Transverse colon (tissue), 4 donors: ENCODE results near the gene KDM2B. TPM values are rescaled to one million over a fixed set of nuclear protein-coding genes. Genes with fewer than 3 reads are reported as not detected.

ENCODE experiments used
- DNase-seq: peaks from one replicate; pipeline ENCODE4 v3.0.0-alpha.2; 2019
- H3K27ac ChIP-seq, 4 donors: fragments of 200-600 bp; sonication (generic); 2 replicates each; pipeline ENCODE4 v1.5.1; 2016 to 2018; ENCODE audit warnings: inconsistent platforms in 4 of 4
- H3K27me3 ChIP-seq: fragments of 200-600 bp; sonication (generic); 2 replicates; pipeline ENCODE4 v1.5.1; 2017; ENCODE audit warnings: inconsistent platforms
- H3K36me3 ChIP-seq, 4 donors: fragments of 200-600 bp; sonication (generic); 2 replicates each; pipeline ENCODE4 v1.5.1; 2017 to 2019; ENCODE audit warnings: inconsistent platforms in 4 of 4
- H3K4me1 ChIP-seq, 4 donors: fragments of 200-600 bp; sonication (generic); 2 replicates each; pipeline ENCODE4 v1.5.1; 2017 to 2020; ENCODE audit warnings: inconsistent platforms in 4 of 4
- H3K4me3 ChIP-seq, 4 donors: fragments of 200-600 bp; sonication (generic); 1 replicate in 1 of 4; 2 replicates in 3 of 4; pipeline versions ENCODE4 v1.5.1 to v1.6.1; 2017 to 2019; ENCODE audit warnings: inconsistent platforms in 4 of 4
- H3K9me3 ChIP-seq, 2 donors: fragments of 200-600 bp; sonication (generic); 2 replicates each; pipeline ENCODE4 v1.5.1; 2017 to 2019; ENCODE audit warnings: inconsistent platforms in 2 of 2
- CTCF ChIP-seq, 5 experiments: fragments of 200-600 bp in 3 of 5; fragments of 450-650 bp in 2 of 5; sonication (generic) in 3 of 5; IDR thresholded peaks; 1 replicate in 2 of 5; 2 replicates in 3 of 5; pipeline ENCODE4 v1.5.1; 2016 to 2017; ENCODE audit warnings: antibody characterized with exemption in 5 of 5, inconsistent platforms in 3 of 5, mild to moderate bottlenecking in 2 of 5, moderate library complexity in 1 of 5
- EP300 ChIP-seq: sonication (generic); formaldehyde crosslinking; IDR thresholded peaks from one replicate; pipeline ENCODE4 v1.6.1; 2017; ENCODE audit warnings: antibody characterized with exemption, low read depth
- POLR2A ChIP-seq: fragments of 450-650 bp; IDR thresholded peaks from one replicate; pipeline ENCODE4 v1.6.1; 2016; ENCODE audit warnings: antibody characterized with exemption, mild to moderate bottlenecking, moderate library complexity
- POLR2AphosphoS5 ChIP-seq, 3 donors: sonication (generic); formaldehyde crosslinking; IDR thresholded peaks; one replicate each; pipeline ENCODE4 v1.6.1; 2016; ENCODE audit warnings: antibody characterized with exemption in 3 of 3
- WGBS, 2 donors: methylation state at CpG; one replicate each; pipeline ENCODE4 v1.1.5; 2018; ENCODE audit warnings: low coverage in 1 of 2; 5-methylcytosine and 5-hydroxymethylcytosine counted together
- in situ Hi-C, 4 donors: fragments of 200-750 bp; cut with MboI; loops; one replicate each; pipeline versions ENCODE4 v1.15.0 to v1.15.1; 2017; ENCODE audit warnings: low sequenced_read_pairs in 3 of 4, low pct_ligation_motif_present in 1 of 4, low pct_unique_long_range_greater_than_20kb in 1 of 4
- intact Hi-C: fragments of 100-400 bp; cut with DNase I; formaldehyde crosslinking; loops from one replicate; pipeline ENCODE4 v1.15.1; 2023; ENCODE audit warnings: low total_unique reads
- total RNA-seq, 4 donors: library from RNA; depleted of rRNA; stranded (reverse); fragments of >200 nt; gene quantifications; one replicate each; pipeline ENCODE4 v1.1.0, GENCODE V29; 2016

The KDM2B gene
- total RNA-seq, 4 donors from 2014 or later = 7.2 to 39.3 (median 15.2) TPM

- Histone ChIP-seq H3K27ac (peak overlapping the region; percentile 49 to 69 (median 60)), H3K36me3 (no peaks in the 10 kb centered on the region), H3K4me3 (no peak overlapping the region), H3K4me1 (peaks cover 5 to 49% (median 21%) of the 10 kb centered on the region in 4 donors), H3K27me3 (no peaks in the 10 kb centered on the region), H3K9me3 (no peaks in the 10 kb centered on the region)
- in situ Hi-C loops (no loop called here), intact Hi-C loops (no loop called here)
- 60 to 69% methylated on average over 2 to 16 of the region's 16 CpGs for WGBS, 2 donors
- DNase-seq = no peak
- TF ChIP-seq POLR2AphosphoS5 (IDR thresholded peaks at IDR 0.05) (no peak), CTCF (IDR thresholded peaks at IDR 0.05) (no peak), POLR2A (no peak), EP300 (no peak)
These were observed 48.1 kb downstream of the KDM2B start for GRCh38 chr12:121532503-121533393.

GRCh38 chr12:121531356-121531750 lies 49.5 kb downstream of the KDM2B start:
- no peak for DNase-seq
- WGBS, 2 donors = 82% methylated on average over 1 of the region's 1 CpG; no CpG with 5 or more reads in 1 of the 2 donors
- intact Hi-C loops (no loop called here), in situ Hi-C loops (no loop called here)
- TF ChIP-seq EP300 (no peak), POLR2A (no peak), POLR2AphosphoS5 (IDR thresholded peaks at IDR 0.05) (no peak), CTCF (IDR thresholded peaks at IDR 0.05) (no peak)
- H3K27ac ChIP-seq = peak overlapping the region in 2 of 4 donors; percentile 6 to 37
- peaks cover 5 to 41% (median 16%) of the 10 kb centered on the region in 4 donors for H3K4me1 ChIP-seq
- no peak overlapping the region for H3K4me3 ChIP-seq
- no peaks in the 10 kb centered on the region for H3K9me3 ChIP-seq
- no peaks in the 10 kb centered on the region for H3K36me3 ChIP-seq
- no peaks in the 10 kb centered on the region for H3K27me3 ChIP-seq

- no peaks in the 10 kb centered on the region for H3K27me3 ChIP-seq
- no peaks in the 10 kb centered on the region for H3K36me3 ChIP-seq
- H3K9me3 ChIP-seq = no peaks in the 10 kb centered on the region
- intact Hi-C loops (no loop called here), in situ Hi-C loops (no loop called here)
- H3K4me3 ChIP-seq = no peak overlapping the region
- TF ChIP-seq EP300 = no peak
- no peak for TF ChIP-seq POLR2A
- TF ChIP-seq CTCF (IDR thresholded peaks at IDR 0.05) = no peak
- TF ChIP-seq POLR2AphosphoS5 (IDR thresholded peaks at IDR 0.05) = no peak
- peak; percentile 69 for DNase-seq
- H3K4me1 ChIP-seq = peaks cover 3 to 36% (median 11%) of the 10 kb centered on the region in 4 donors
- peak overlapping the region; percentile 6 to 37 (median 12) for H3K27ac ChIP-seq
- 20 to 63% methylated on average over 1 to 6 of the region's 6 CpGs for WGBS, 2 donors
These were observed 50.0 kb downstream of the KDM2B start for GRCh38 chr12:121530600-121531355.

GRCh38 chr12:121529184-121529583 lies 51.6 kb downstream of the KDM2B start:
- intact Hi-C loops (no loop called here), in situ Hi-C loops (no loop called here)
- Histone ChIP-seq H3K9me3 (no peaks in the 10 kb centered on the region), H3K27ac (no peak overlapping the region), H3K4me3 (no peak overlapping the region), H3K4me1 (peaks cover 0 to 21% (median 3%) of the 10 kb centered on the region in 4 donors), H3K27me3 (no peaks in the 10 kb centered on the region), H3K36me3 (no peaks in the 10 kb centered on the region)
- 89 to 100% methylated on average over 1 to 7 of the region's 7 CpGs for WGBS, 2 donors
- DNase-seq = no peak
- TF ChIP-seq POLR2A (no peak), CTCF (IDR thresholded peaks at IDR 0.05) (no peak), POLR2AphosphoS5 (IDR thresholded peaks at IDR 0.05) (no peak), EP300 (no peak)
